HepG2 (cell line): Measurements from ENCODE around the gene REEP2. TPM values are rescaled to one million over a fixed set of nuclear protein-coding genes. Genes with fewer than 3 reads are reported as not detected.
A peak's percentile ranks its signal among the peaks of the same experiment; 100 is the strongest.

Source experiments
- CEBPZ ChIP-seq: IDR thresholded peaks from 2 replicates; pipeline ENCODE4 v1.6.1; 2012; ENCODE audit warnings: low read length, improper control_type of control experiment
- LCORL ChIP-seq, 2 experiments: fragments of 450-650 bp in 1 of 2; sonication (generic) in 1 of 2; formaldehyde crosslinking in 1 of 2; IDR thresholded peaks; 2 replicates each; pipeline versions ENCODE4 v1.5.0 to v1.6.1; 2017 to 2020; ENCODE audit warnings: antibody characterized with exemption in 1 of 2, missing genetic modification reagents in 1 of 2
- MAZ ChIP-seq, 2 experiments: sonication (generic) in 1 of 2; formaldehyde crosslinking in 1 of 2; IDR thresholded peaks; 2 replicates each; pipeline versions ENCODE4 v1.5.0 to v1.6.1; 2012 to 2020; ENCODE audit warnings: low read depth in 2 of 2, mild to moderate bottlenecking in 2 of 2, borderline replicate concordance in 1 of 2, improper control_type of control experiment in 1 of 2, low read length in 1 of 2, missing genetic modification reagents in 1 of 2, moderate library complexity in 1 of 2
- PHB2 ChIP-seq: fragments of 450-650 bp; IDR thresholded peaks from 2 replicates; pipeline ENCODE4 v1.6.1; 2018; ENCODE audit not compliant: partially characterized antibody
- PLRG1 ChIP-seq: fragments of 450-650 bp; conservative IDR thresholded peaks from 2 replicates; pipeline ENCODE4 v1.6.1; 2016
- RARA ChIP-seq: IDR thresholded peaks from 2 replicates; pipeline ENCODE4 v1.6.1; 2016; ENCODE audit warnings: missing genetic modification reagents, missing compliant biosample characterization
- REL ChIP-seq: sonication (generic); formaldehyde crosslinking; conservative IDR thresholded peaks from 2 replicates; pipeline ENCODE4 v1.8.0; 2022; ENCODE audit warnings: mild to moderate bottlenecking, missing genetic modification reagents, moderate library complexity
- RERE ChIP-seq: IDR thresholded peaks from 2 replicates; pipeline ENCODE4 v1.6.1; 2016; ENCODE audit warnings: low read depth, missing genetic modification reagents, missing compliant biosample characterization
- SALL1 ChIP-seq: sonication (generic); formaldehyde crosslinking; IDR thresholded peaks from 2 replicates; pipeline ENCODE4 v1.8.0; 2022; ENCODE audit warnings: mild to moderate bottlenecking, missing genetic modification reagents
- ZBTB20 ChIP-seq: sonication (generic); formaldehyde crosslinking; IDR thresholded peaks from 2 replicates; pipeline ENCODE4 v1.8.1; 2023; ENCODE audit warnings: missing genetic modification reagents, low read depth, mild to moderate bottlenecking, borderline replicate concordance
- ZFP37 ChIP-seq: sonication (generic); formaldehyde crosslinking; IDR thresholded peaks from 2 replicates; pipeline ENCODE4 v1.4.0; 2020; ENCODE audit warnings: missing genetic modification reagents, borderline replicate concordance
- ZFP62 ChIP-seq: sonication (generic); formaldehyde crosslinking; IDR thresholded peaks from 2 replicates; pipeline ENCODE4 v1.4.0; 2020; ENCODE audit warnings: missing genetic modification reagents
- ZNF354B ChIP-seq: sonication (generic); formaldehyde crosslinking; IDR thresholded peaks from 2 replicates; pipeline ENCODE4 v1.8.0; 2022; ENCODE audit warnings: mild to moderate bottlenecking, missing genetic modification reagents
- ZNF383 ChIP-seq: sonication (generic); formaldehyde crosslinking; IDR thresholded peaks from 2 replicates; pipeline ENCODE4 v1.4.0; 2020; ENCODE audit warnings: missing genetic modification reagents, mild to moderate bottlenecking, borderline replicate concordance
- ZNF687 ChIP-seq: sonication (generic); formaldehyde crosslinking; IDR thresholded peaks from 2 replicates; pipeline ENCODE4 v1.5.1; 2020; ENCODE audit warnings: mild to moderate bottlenecking, missing genetic modification reagents, moderate library complexity
- polyA plus RNA-seq, 8 experiments: library from polyadenylated mRNA; depleted of rRNA in 3 of 8; stranded (reverse) in 7 of 8; unstranded in 1 of 8; fragments of >200 nt; fragmentation: Illumina TruSeq in 4 of 8; extraction: Trizol in 4 of 8; gene quantifications; 2 replicates each; pipeline versions ENCODE4 v1.2.1 to v1.2.3, GENCODE V29; 2011 to 2016; ENCODE audit warnings: low read depth in 4 of 8, missing spikeins in 1 of 8, mixed read lengths in 1 of 8; ENCODE audit not compliant: insufficient read depth in 1 of 8
- total RNA-seq, 5 experiments: library from RNA; depleted of rRNA; stranded (reverse); fragments of >200 nt; fragmentation: Illumina TruSeq; extraction: Trizol; gene quantifications; 2 replicates each; pipeline ENCODE4 v1.2.3, GENCODE V29; 2016; ENCODE audit warnings: low read depth in 1 of 5

REEP2 gene
- total and polyA plus RNA-seq, 2 of the 13 experiments (the other 11 are each of a cell fraction or from before 2014, with no cell fraction given): 5.3 to 7.8 TPM

- TF ChIP-seq SALL1 (CRISPR knock-in tag) (peak; percentile 8; the same call in 1 of the 2 replicates), ZFP62 (no peak), ZNF354B (CRISPR knock-in tag) (no peak), CEBPZ (0 out of 2 replicates have a peak, but pooled peaks have one; percentile 5), ZNF383 (CRISPR knock-in tag) (no peak), ZFP37 (CRISPR knock-in tag) (no peak), ZBTB20 (no peak), RARA (CRISPR knock-in tag) (peak; percentile 60), MAZ (IDR thresholded peaks at IDR 0.05; ENCODE audit: borderline replicate concordance, low read depth, low read length) (0 out of 2 replicates have a peak, but pooled peaks have one; percentile 0), MAZ (CRISPR knock-in tag; IDR thresholded peaks at IDR 0.05; ENCODE audit: low read depth) (no peak), ZNF687 (CRISPR knock-in tag) (0 out of 2 replicates have a peak, but pooled peaks have one; percentile 11), PHB2 (no peak), RERE (CRISPR knock-in tag) (no peak), PLRG1 (no peak), REL (no peak), LCORL (IDR thresholded peaks at IDR 0.05) (no peak), LCORL (CRISPR knock-in tag; IDR thresholded peaks at IDR 0.05) (no peak)
Measured at GRCh38 chr5:138469540-138470321, 30.9 kb downstream of the REEP2 start (continued).
